Epidermal melanocyte (primary cell): ENCODE data around the gene SPRED1.
"Not testable (repeated sequence)": the region's sequence is repeated elsewhere in the genome, so short reads cannot be mapped to it uniquely, and the experiment has no call there.

Source experiments
- DNase-seq: peaks from one replicate; pipeline ENCODE4 v3.0.0; 2011; ENCODE audit warnings: low spot score; ENCODE audit not compliant: insufficient read length

The SPRED1 gene

GRCh38 chr15:38231436-38231835, 21.2 kb upstream of the SPRED1 start:
- DNase-seq = no peak

GRCh38 chr15:38237021-38237420, 15.6 kb upstream of the SPRED1 start:
- not testable (repeated sequence) for DNase-seq

GRCh38 chr15:38238311-38238710, 14.3 kb upstream of the SPRED1 start:
- DNase-seq = no peak

GRCh38 chr15:38242055-38242454, 10.6 kb upstream of the SPRED1 start:
- no peak for DNase-seq

- DNase-seq = no peak
Measured at GRCh38 chr15:38243278-38244055, 9.2 kb upstream of the SPRED1 start.

- no peak for DNase-seq
Measured at GRCh38 chr15:38247336-38247735, 5.3 kb upstream of the SPRED1 start.

- no peak for DNase-seq
Measured at GRCh38 chr15:38253351-38253781, 730 bp downstream of the SPRED1 start.

- no peak for DNase-seq
Measured at GRCh38 chr15:38254051-38254883, 1.6 kb downstream of the SPRED1 start.

- DNase-seq = no peak
Measured at GRCh38 chr15:38255690-38256089, 3.1 kb downstream of the SPRED1 start.

GRCh38 chr15:38257676-38258075, 5.0 kb downstream of the SPRED1 start:
- DNase-seq = no peak

GRCh38 chr15:38259134-38259533, 6.5 kb downstream of the SPRED1 start:
- DNase-seq = no peak

GRCh38 chr15:38260077-38260476, 7.4 kb downstream of the SPRED1 start:
- no peak for DNase-seq

- no peak for DNase-seq
Measured at GRCh38 chr15:38263251-38263650, 10.6 kb downstream of the SPRED1 start.

GRCh38 chr15:38263996-38264395, 11.4 kb downstream of the SPRED1 start:
- DNase-seq = no peak

GRCh38 chr15:38266247-38266986, 13.8 kb downstream of the SPRED1 start:
- no peak for DNase-seq

- DNase-seq = no peak
Measured at GRCh38 chr15:38267421-38268022, 14.9 kb downstream of the SPRED1 start.

GRCh38 chr15:38271144-38271543, 18.5 kb downstream of the SPRED1 start:
- DNase-seq = no peak

GRCh38 chr15:38271895-38272294, 19.3 kb downstream of the SPRED1 start:
- no peak for DNase-seq

- DNase-seq = not testable (repeated sequence)
Measured at GRCh38 chr15:38272431-38272830, 19.8 kb downstream of the SPRED1 start.

- DNase-seq = no peak
Measured at GRCh38 chr15:38274135-38274534, 21.5 kb downstream of the SPRED1 start.

- DNase-seq = no peak
Measured at GRCh38 chr15:38275959-38276358, 23.3 kb downstream of the SPRED1 start.
